ENCODE results near the gene FOLR1. TPM values are rescaled to one million over a fixed set of nuclear protein-coding genes. Genes with fewer than 3 reads are reported as not detected.

The FOLR1 gene
- total and polyA plus RNA-seq, 2 of the 4 experiments (the other 2 are of a cell fraction) = 0.24 TPM; not detected in 1

DNA sequence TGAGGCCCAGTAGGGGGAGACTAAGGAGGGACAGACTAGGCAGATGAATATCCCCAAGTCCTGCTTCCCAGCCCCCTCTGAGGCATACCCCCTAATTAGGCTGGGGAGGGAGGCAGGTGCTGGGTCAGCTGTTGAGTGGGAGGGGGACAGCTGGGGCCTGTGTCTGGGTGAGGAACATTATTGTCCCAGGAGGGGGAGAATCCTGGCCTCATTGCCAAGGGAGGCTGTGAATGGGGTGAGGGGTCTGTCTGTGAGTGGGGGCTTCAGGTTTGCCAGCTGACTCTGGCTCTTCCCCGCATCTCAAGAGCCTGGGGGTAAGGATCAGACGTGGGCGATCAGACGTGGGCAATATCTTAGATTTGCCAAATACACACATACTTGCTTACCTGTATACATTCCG lies 34.8 kb downstream of the FOLR1 start:
- H2AFZ ChIP-seq (replicated peaks; ENCODE audit: low read length, poor library complexity) = peak overlapping the region; percentile 29
- H2AK5ac ChIP-seq (ENCODE audit: low read depth, low read length) = no peak overlapping the region
- no TSS peak for BruUV-seq (replicated peaks)
- H3K4me1 ChIP-seq (ENCODE audit: control insufficient read depth, insufficient read depth, low read length) = peaks cover 6% of the 10 kb centered on the region; the same call in 1 of the 2 replicates
- ATAC-seq (ENCODE audit: low read depth) = no peak
- H2BK5ac ChIP-seq (ENCODE audit: low read depth, low read length, poor library complexity, severe bottlenecking) = no peak overlapping the region
- no peak overlapping the region for H2BK20ac ChIP-seq (ENCODE audit: low read depth, low read length)
- no peak overlapping the region for H2BK120ac ChIP-seq (ENCODE audit: low read depth, low read length)
- H3K79me1 ChIP-seq (ENCODE audit: low read depth in 1 of 2, low read length in 2 of 2) = peaks cover 26 to 73% of the 10 kb centered on the region in 2 experiments; a peak in 3 of 4 replicates
- peaks cover 62% of the 10 kb centered on the region for H4K20me1 ChIP-seq (ENCODE audit: insufficient read depth, low read length)
- H3K4me3 ChIP-seq (ENCODE audit: insufficient read depth, low read depth, low read length) = no peak overlapping the region
- WGBS, 2 experiments (ENCODE audit: extremely low coverage in 2 of 2, insufficient read length in 1 of 2) = 67% methylated on average over 1 of the region's 5 CpGs; no CpG with 5 or more reads in 1 of the 2 experiments
- in situ Hi-C loops (cut with MboI; ENCODE audit: low sequenced_read_pairs) = no loop called here
- no peak overlapping the region for H2AK9ac ChIP-seq (replicated peaks; ENCODE audit: low read depth, low read length, poor library complexity)
- H3K27me3 ChIP-seq (ENCODE audit: control insufficient read depth, insufficient read depth, low read length) = no peaks in the 10 kb centered on the region
- no peak overlapping the region for H4K91ac ChIP-seq (ENCODE audit: insufficient read depth, low read depth, low read length)
- dilution Hi-C loops (cut with HindIII; ENCODE audit: low sequenced_read_pairs, unreplicated experiment) = no loop called here
- no peak overlapping the region for H3K27ac ChIP-seq (ENCODE audit: insufficient read depth, low read length)
- H4K5ac ChIP-seq (ENCODE audit: low read depth, low read length) = no peak overlapping the region
- no peak overlapping the region for H3K56ac ChIP-seq (ENCODE audit: extremely low read depth, insufficient read depth, low read length)
- H3K9ac ChIP-seq (ENCODE audit: low read depth, low read length) = no peak overlapping the region
- intact Hi-C loops (cut with micrococcal nuclease) = no loop called here
- DNase-seq = no peak
- H3K4me2 ChIP-seq (ENCODE audit: low read depth, low read length) = no peak overlapping the region
- no peaks in the 10 kb centered on the region for H3K9me3 ChIP-seq (ENCODE audit: control insufficient read depth, insufficient read depth, low read length)
- no peak overlapping the region for H2BK15ac ChIP-seq (ENCODE audit: low read depth, low read length)
- no peak overlapping the region for H3K18ac ChIP-seq (ENCODE audit: low read depth, low read length)
- peaks cover 48% of the 10 kb centered on the region for H3K36me3 ChIP-seq (ENCODE audit: control insufficient read depth, insufficient read depth, low read length)
- H3K9me1 ChIP-seq (ENCODE audit: insufficient read depth, low read length) = peaks cover 7% of the 10 kb centered on the region; the same call in 1 of the 2 replicates
- H4K8ac ChIP-seq (ENCODE audit: low read depth in 2 of 2, low read length in 2 of 2) = no peak overlapping the region
- POLR2A ChIA-PET (ENCODE audit: unreplicated experiment) = no interaction called here
- no peak overlapping the region for H3K4ac ChIP-seq (ENCODE audit: low read depth, low read length)
- CTCF ChIA-PET = interaction anchor here (0.9 kb wide), 1 partner anchor 205 kb away, joined by 3 read pairs; no protein-coding TSS in a partner anchor
- H3K14ac ChIP-seq (replicated peaks; ENCODE audit: low read depth, low read length) = no peak overlapping the region; the same call in 1 of the 2 replicates
- H3K23ac ChIP-seq (ENCODE audit: low read depth, low read length) = peak overlapping the region; percentile 43
- TF ChIP-seq RAD21 (IDR thresholded peaks at IDR 0.05; ENCODE audit: low read length) (no peak), POLR2A (IDR thresholded peaks at IDR 0.05; ENCODE audit: low read depth, low read length) (no peak), BHLHE40 (IDR thresholded peaks at IDR 0.05; ENCODE audit: low read depth, low read length) (no peak), CEBPB (IDR thresholded peaks at IDR 0.05; ENCODE audit: low read depth, low read length) (no peak)

Measured in IMR-90 (cell line).